T-cell (primary cell): Measurements from ENCODE around the gene UBAP1. TPM values are rescaled to one million over a fixed set of nuclear protein-coding genes. Genes with fewer than 3 reads are reported as not detected.
"Not testable (repeated sequence)": the region's sequence is repeated elsewhere in the genome, so short reads cannot be mapped to it uniquely, and the experiment has no call there.

Experiments used
- ATAC-seq, 4 experiments: fragments of 200-7000 bp in 3 of 4; fragments of 150-1000 bp in 1 of 4; cut with Tn5 transposase; replicated peaks in 1 of 4; 1 replicate in 3 of 4; 2 replicates in 1 of 4; pipeline ENCODE4 v1.10.0; 2021; ENCODE audit warnings: moderate library complexity in 3 of 4, mild to moderate bottlenecking in 2 of 4, moderate number of reproducible peaks in 1 of 4
- CTCF ChIA-PET, 2 donors: fragments of 300-600 bp; sonication (Branson Sonifier 250); formaldehyde crosslinking; loops; one replicate each; lab custom pipeline; 2022; ENCODE audit warnings: antibody characterized with exemption in 2 of 2; lab: Charles Lee
- POLR2A ChIA-PET, 2 donors: fragments of 300-600 bp; sonication (Branson Sonifier 250); formaldehyde crosslinking; loops; one replicate each; lab custom pipeline; 2022; ENCODE audit warnings: antibody characterized with exemption in 2 of 2; lab: Charles Lee
- DNase-seq, 35 experiments: peaks; one replicate each; pipeline versions ENCODE4 v3.0.0 to v3.0.0-alpha.2; 2013 to 2023
- H3K27ac ChIP-seq: one replicate; pipeline ENCODE4 v1.5.1; 2013; ENCODE audit warnings: low read length
- H3K27me3 ChIP-seq, 2 experiments: replicated peaks in 1 of 2; 1 replicate in 1 of 2; 2 replicates in 1 of 2; pipeline versions ENCODE4 v1.6.1 to v1.7.0; 2013; ENCODE audit warnings: low read length in 1 of 2, mixed read lengths in 1 of 2; ENCODE audit not compliant: control insufficient read depth in 2 of 2, insufficient read depth in 2 of 2; ENCODE audit errors: extremely low read depth in 1 of 2
- H3K36me3 ChIP-seq, 2 donors: 1 replicate in 1 of 2; 2 replicates in 1 of 2; pipeline versions ENCODE4 v1.6.1 to v1.7.0; 2013; ENCODE audit warnings: low read length in 1 of 2; ENCODE audit not compliant: control insufficient read depth in 2 of 2, insufficient read depth in 1 of 2; ENCODE audit errors: extremely low read depth in 1 of 2
- H3K4me1 ChIP-seq, 2 experiments: 1 replicate in 1 of 2; 2 replicates in 1 of 2; pipeline versions ENCODE4 v1.6.1 to v1.7.0; 2013; ENCODE audit warnings: low read length in 2 of 2, mixed read lengths in 1 of 2; ENCODE audit not compliant: insufficient read depth in 2 of 2, control insufficient read depth in 1 of 2; ENCODE audit errors: extremely low read depth in 1 of 2
- H3K4me3 ChIP-seq, 2 donors: 1 replicate in 1 of 2; 2 replicates in 1 of 2; pipeline versions ENCODE4 v1.5.1 to v1.7.0; 2013; ENCODE audit warnings: mild to moderate bottlenecking in 2 of 2, low read length in 1 of 2, moderate library complexity in 1 of 2; ENCODE audit not compliant: control insufficient read depth in 1 of 2; ENCODE audit errors: extremely low read depth in 1 of 2
- H3K9me3 ChIP-seq: 2 replicates; pipeline ENCODE4 v1.7.0; 2013
- H3K27ac Mint-ChIP-seq, 2 donors: one replicate each; pipeline ENCODE4 v1.8.0; 2020 to 2021; ENCODE audit warnings: mild to moderate bottlenecking in 2 of 2, mixed read lengths in 2 of 2
- H3K27me3 Mint-ChIP-seq, 2 donors: one replicate each; pipeline ENCODE4 v1.8.0; 2021 to 2022; ENCODE audit warnings: mixed read lengths in 2 of 2
- H3K36me3 Mint-ChIP-seq: one replicate; pipeline ENCODE4 v1.8.0; 2021; ENCODE audit warnings: mixed read lengths
- H3K4me1 Mint-ChIP-seq, 3 donors: one replicate each; pipeline ENCODE4 v1.8.0; 2020 to 2022; ENCODE audit warnings: mixed read lengths in 3 of 3, mild to moderate bottlenecking in 1 of 3
- H3K4me3 Mint-ChIP-seq, 3 donors: one replicate each; pipeline ENCODE4 v1.8.0; 2020 to 2022; ENCODE audit warnings: mild to moderate bottlenecking in 3 of 3, mixed read lengths in 3 of 3, moderate library complexity in 3 of 3
- H3K9me3 Mint-ChIP-seq, 3 donors: one replicate each; pipeline ENCODE4 v1.8.0; 2020 to 2022; ENCODE audit warnings: mixed read lengths in 3 of 3
- WGBS: methylation state at CpG from one replicate; pipeline ENCODE4 v1.1.5; 2013; ENCODE audit warnings: missing lambda C conversion rate; ENCODE audit not compliant: insufficient coverage; 5-methylcytosine and 5-hydroxymethylcytosine counted together
- total RNA-seq, 35 experiments: library from RNA in 6 of 35; stranded (reverse) in 6 of 35; fragments of 120-200 nt in 1 of 35; gene quantifications; one replicate each; pipeline versions ENCODE4 v1.2.1 to v1.2.4 and lab custom pipeline; 2013 to 2026

Gene UBAP1
- total RNA-seq, 5 donors from 2014 or later (not counting 1 experiment from before 2014, with no cell fraction given), result 33.1 to 42.2 (median 35.5) TPM

- H3K4me3 Mint-ChIP-seq, result no peak overlapping the region
- peaks cover 27% of the 10 kb centered on the region for H3K36me3 Mint-ChIP-seq
- no peaks in the 10 kb centered on the region for H3K9me3 Mint-ChIP-seq
- Histone ChIP-seq H3K4me3 (no peak overlapping the region), H3K27ac (no peak overlapping the region), H3K36me3 (peaks cover 0 to 6% of the 10 kb centered on the region in 2 donors), H3K9me3 (no peaks in the 10 kb centered on the region), H3K4me1 (peaks cover 11 to 46% of the 10 kb centered on the region in 2 experiments), H3K27me3 (no peaks in the 10 kb centered on the region)
- no peak for ATAC-seq
- no peak for DNase-seq
- peaks cover 57 to 65% (median 64%) of the 10 kb centered on the region in 3 donors for H3K4me1 Mint-ChIP-seq
- ChIA-PET CTCF (interaction anchor here in 1 of 2 donors (0.6 kb wide), 1 partner anchor 1578 kb away, joined by 5 read pairs; no protein-coding TSS in a partner anchor), POLR2A (interaction anchor here in 1 of 2 donors (0.7 kb wide), 1 partner anchor 28 kb away, joined by 4 read pairs; no protein-coding TSS in a partner anchor)
- H3K27me3 Mint-ChIP-seq, result no peaks in the 10 kb centered on the region
- no CpG with 5 or more reads among the region's 1 CpG for WGBS
- H3K27ac Mint-ChIP-seq, result peak overlapping the region; percentile 50 to 64
These were observed 16.3 kb downstream of the UBAP1 start for GRCh38 chr9:34195143-34195542.

DNA sequence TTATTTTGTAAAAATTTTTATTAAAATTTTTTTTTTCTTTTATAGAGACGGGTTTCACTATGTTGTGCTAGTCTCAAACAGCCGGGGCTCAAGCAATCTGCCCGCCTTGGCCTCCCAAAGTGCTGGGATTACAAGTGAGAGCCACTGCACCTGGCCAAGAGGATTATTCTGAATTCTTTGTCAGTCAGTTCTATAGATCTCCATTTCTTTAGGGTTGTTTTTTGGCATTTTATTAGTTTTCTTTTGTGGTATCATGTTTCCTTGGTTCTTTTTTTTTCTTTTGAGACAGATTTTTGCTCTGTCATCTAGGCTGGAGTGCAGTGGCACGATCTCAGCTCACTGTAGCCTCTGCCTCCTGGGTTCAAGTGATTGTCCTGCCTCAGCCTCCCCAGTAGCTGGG, 18.4 kb downstream of the UBAP1 start:
- H3K27me3 Mint-ChIP-seq, H3K9me3 ChIP-seq, POLR2A ChIA-PET, H3K9me3 Mint-ChIP-seq, ATAC-seq, H3K27me3 ChIP-seq, DNase-seq, H3K4me3 ChIP-seq, H3K4me3 Mint-ChIP-seq, H3K27ac ChIP-seq: not testable (repeated sequence)
- peaks cover 0 to 15% of the 10 kb centered on the region in 2 donors for H3K36me3 ChIP-seq
- Mint-ChIP-seq H3K36me3 (peaks cover 36% of the 10 kb centered on the region), H3K4me1 (peaks cover 55 to 61% (median 56%) of the 10 kb centered on the region in 3 donors), H3K27ac (peak overlapping the region in 1 of 2 donors; percentile 44)
- CTCF ChIA-PET, result interaction anchor here in 1 of 2 donors (0.5 kb wide), 1 partner anchor 437 kb away, joined by 3 read pairs; no protein-coding TSS in a partner anchor
- peaks cover 13 to 42% of the 10 kb centered on the region in 2 experiments for H3K4me1 ChIP-seq
- 100% methylated on average over 2 of the region's 4 CpGs for WGBS

DNA sequence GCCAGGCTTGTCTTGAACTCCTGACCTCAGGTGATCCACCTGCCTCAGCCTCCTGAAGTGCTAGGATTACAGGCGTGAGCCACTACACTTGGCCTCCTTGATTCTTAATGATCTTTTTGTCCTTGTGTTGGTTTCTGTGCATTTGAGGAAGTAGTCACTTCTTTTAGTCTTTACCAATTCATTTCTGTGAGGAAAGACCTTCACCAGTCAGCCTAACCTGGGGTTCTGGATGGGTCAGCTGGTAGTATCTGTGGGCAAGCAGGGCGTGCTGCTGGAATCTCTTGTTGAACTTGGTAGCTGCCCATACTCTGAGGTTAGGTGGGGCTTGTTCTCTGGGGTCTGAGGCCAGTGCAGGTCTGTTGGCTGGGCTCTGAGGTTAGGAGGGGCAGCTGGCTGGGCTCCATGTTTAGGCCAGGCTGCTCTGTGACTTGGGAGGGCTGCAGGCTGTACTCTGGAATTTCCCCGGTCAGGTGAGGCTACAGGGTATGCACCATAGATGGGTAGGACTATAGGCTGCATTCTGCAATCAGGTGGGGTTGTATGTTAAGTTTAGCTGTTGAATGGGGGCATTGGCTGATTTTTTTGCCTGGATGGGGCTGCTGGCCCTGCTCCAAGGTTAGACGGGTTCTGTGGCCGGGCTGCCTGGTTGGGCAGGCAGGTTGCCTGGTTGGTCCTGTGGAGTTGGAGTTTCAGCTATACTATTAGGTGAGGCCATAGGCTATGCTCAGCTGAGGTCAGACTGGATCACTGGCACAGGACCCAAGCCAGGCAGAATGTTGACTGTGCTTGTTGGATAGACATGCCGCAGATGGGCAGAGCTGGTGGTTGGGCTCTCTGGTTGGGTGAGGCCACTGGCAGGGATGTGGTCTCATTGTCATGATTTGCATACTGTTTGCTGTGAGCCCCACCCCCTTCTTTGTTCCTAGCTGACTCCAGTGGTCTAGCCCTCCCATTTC, 19.2 kb downstream of the UBAP1 start:
- DNase-seq (no peak), ATAC-seq (no peak)
- ChIA-PET CTCF (interaction anchor here in 1 of 2 donors (0.5 to 0.6 kb wide), 2 partner anchors 132 to 436 kb away, joined by 3 read pairs; no protein-coding TSS in a partner anchor), POLR2A (no interaction called here)
- 66% methylated on average over 4 of the region's 6 CpGs for WGBS
- H3K27ac Mint-ChIP-seq, result peak overlapping the region; percentile 28 to 61
- no peak overlapping the region for H3K27ac ChIP-seq
- peaks cover 55 to 62% (median 55%) of the 10 kb centered on the region in 3 donors for H3K4me1 Mint-ChIP-seq
- no peak overlapping the region for H3K4me3 ChIP-seq
- peaks cover 36% of the 10 kb centered on the region for H3K36me3 Mint-ChIP-seq
- peaks cover 9 to 34% of the 10 kb centered on the region in 2 experiments for H3K4me1 ChIP-seq
- H3K27me3 Mint-ChIP-seq, result no peaks in the 10 kb centered on the region
- H3K9me3 Mint-ChIP-seq, result no peaks in the 10 kb centered on the region
- peaks cover 0 to 15% of the 10 kb centered on the region in 2 donors for H3K36me3 ChIP-seq
- H3K9me3 ChIP-seq, result no peaks in the 10 kb centered on the region
- H3K4me3 Mint-ChIP-seq, result no peak overlapping the region
- H3K27me3 ChIP-seq, result no peaks in the 10 kb centered on the region

DNA sequence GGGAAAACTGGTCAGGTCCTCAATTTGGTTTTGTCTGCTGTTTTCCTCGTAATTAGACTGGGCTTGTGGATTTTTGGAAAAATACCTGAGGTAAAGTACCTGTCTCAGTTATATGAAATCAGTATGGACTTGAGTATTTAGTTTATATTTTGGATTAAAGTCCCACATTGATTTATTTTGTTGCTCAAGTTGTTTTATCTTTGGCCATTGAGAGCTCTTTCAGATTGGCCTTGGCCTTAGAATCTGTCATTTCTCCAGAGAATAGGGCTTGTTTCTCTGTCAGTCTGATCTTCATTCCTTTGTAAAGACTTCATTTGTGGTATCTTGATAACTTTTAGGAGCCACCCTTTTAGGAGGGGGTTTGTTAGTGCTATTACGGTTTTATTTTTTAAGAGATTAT, 21.2 kb downstream of the UBAP1 start:
- Mint-ChIP-seq H3K9me3 (no peaks in the 10 kb centered on the region), H3K27me3 (no peaks in the 10 kb centered on the region), H3K36me3 (peaks cover 40% of the 10 kb centered on the region), H3K4me3 (no peak overlapping the region), H3K4me1 (peaks cover 59 to 66% (median 62%) of the 10 kb centered on the region in 3 donors), H3K27ac (no peak overlapping the region)
- H3K27me3 ChIP-seq, result no peaks in the 10 kb centered on the region
- DNase-seq (no peak), ATAC-seq (no peak)
- H3K27ac ChIP-seq, result no peak overlapping the region
- CTCF ChIA-PET, result no interaction called here
- peaks cover 2 to 33% of the 10 kb centered on the region in 2 experiments for H3K4me1 ChIP-seq
- H3K9me3 ChIP-seq, result no peaks in the 10 kb centered on the region
- WGBS, result no CpG with 5 or more reads among the region's 2 CpGs
- POLR2A ChIA-PET, result interaction anchor here in 1 of 2 donors (0.9 kb wide), 1 partner anchor 27 kb away, joined by 3 read pairs; no protein-coding TSS in a partner anchor
- H3K4me3 ChIP-seq, result no peak overlapping the region
- peaks cover 0 to 15% of the 10 kb centered on the region in 2 donors for H3K36me3 ChIP-seq

DNA sequence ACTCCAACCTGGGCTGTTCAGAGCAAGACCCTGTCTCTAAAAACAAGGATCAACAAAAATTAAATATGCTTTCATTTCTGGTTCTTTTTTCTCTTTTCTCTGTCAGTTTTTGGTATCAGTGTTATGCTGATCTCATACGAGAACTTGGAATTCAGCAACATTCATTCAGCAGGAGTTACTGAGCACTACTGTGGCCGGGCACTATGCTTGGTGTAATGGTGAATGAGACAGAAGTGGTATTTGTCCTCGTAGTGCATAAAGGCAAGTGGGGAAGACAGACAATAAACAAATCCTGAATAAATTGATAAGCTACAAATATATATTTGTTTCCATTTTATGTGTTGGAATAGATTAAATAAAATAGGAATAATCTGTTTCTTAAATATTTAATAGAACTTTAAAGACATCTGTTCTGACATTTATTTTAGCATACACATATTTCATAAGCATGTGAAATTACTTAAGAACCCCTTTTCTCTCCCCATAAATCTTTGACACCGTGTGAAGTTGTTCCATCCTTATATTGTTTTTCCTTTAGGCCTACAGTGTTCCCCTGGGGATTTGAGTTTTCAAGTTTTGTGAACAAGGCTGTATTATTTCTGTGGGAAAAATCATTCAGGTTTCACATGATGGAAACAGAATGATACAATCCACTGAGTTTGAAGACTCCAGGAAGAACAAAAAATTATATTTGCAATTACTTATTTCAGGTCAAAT, 24.6 kb downstream of the UBAP1 start:
- Histone ChIP-seq H3K27me3 (no peaks in the 10 kb centered on the region), H3K9me3 (no peaks in the 10 kb centered on the region), H3K27ac (no peak overlapping the region), H3K36me3 (peaks cover 0 to 11% of the 10 kb centered on the region in 2 donors), H3K4me1 (peaks cover 2 to 17% of the 10 kb centered on the region in 2 experiments), H3K4me3 (no peak overlapping the region)
- Mint-ChIP-seq H3K4me1 (peaks cover 52 to 61% (median 53%) of the 10 kb centered on the region in 3 donors), H3K36me3 (peaks cover 34% of the 10 kb centered on the region), H3K9me3 (no peaks in the 10 kb centered on the region), H3K4me3 (no peak overlapping the region), H3K27me3 (no peaks in the 10 kb centered on the region), H3K27ac (no peak overlapping the region)
- no peak for DNase-seq
- ATAC-seq, result no peak
- ChIA-PET CTCF (interaction anchor here in 1 of 2 donors (0.5 to 0.8 kb wide), 2 partner anchors 12 to 848 kb away, joined by 3 to 4 read pairs; no protein-coding TSS in a partner anchor), POLR2A (no interaction called here)
- 100% methylated on average over 2 of the region's 4 CpGs for WGBS
